ENCODE data around the gene PARP11.

PARP11 gene, protein sequence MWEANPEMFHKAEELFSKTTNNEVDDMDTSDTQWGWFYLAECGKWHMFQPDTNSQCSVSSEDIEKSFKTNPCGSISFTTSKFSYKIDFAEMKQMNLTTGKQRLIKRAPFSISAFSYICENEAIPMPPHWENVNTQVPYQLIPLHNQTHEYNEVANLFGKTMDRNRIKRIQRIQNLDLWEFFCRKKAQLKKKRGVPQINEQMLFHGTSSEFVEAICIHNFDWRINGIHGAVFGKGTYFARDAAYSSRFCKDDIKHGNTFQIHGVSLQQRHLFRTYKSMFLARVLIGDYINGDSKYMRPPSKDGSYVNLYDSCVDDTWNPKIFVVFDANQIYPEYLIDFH

DNA sequence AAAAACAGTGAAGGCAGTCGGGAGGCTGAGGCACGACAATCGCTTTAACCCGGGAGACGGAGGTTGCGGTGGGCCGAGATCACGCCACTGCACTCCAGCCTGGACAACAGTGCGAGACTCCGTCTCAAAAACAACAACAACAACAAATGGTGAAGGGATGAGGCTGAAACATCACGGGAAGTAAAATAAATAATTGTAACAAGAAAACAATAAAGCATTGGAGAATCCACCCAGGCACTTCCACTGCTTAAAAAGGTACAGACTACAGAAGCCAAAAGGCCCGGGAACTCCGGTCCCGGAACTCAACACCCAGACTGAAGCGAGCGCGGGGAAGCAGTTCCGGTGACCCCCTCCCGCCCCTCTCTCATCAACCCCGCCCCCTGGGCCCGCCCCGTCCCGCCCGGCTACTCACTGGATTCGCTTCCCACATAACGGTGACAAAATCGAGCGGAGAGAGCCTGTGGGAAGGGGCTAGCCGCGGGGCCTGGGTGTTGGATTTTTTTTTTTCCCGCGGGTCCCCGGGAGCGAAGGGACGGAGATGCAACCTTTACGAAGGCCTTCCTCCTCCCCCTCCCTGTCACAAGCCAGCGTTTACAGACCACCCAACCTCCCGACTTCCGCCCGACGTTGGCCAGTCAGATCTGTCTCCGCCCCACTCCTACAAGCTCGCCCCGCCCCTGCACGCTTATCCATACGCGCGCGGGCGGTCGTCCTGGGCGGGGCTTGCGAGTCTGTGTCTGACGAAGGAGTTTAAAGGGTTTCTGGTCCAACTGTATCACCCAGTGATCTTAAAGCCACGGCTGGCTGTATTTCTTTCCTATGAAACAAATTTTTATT, at the start of gene PARP11:
PARP11 (minus strand) TSS at position 600 of the 837 bp plus-strand sequence; CDS start at position 430, 170 bp downstream.
- peak; percentile 94 to 95 for DNase-seq (ENCODE audit: low read depth in 2 of 2)

GRCh38 chr12:3922033-3922432, 48.8 kb upstream of the PARP11 start:
- DNase-seq (ENCODE audit: low read depth in 2 of 2): no peak

- DNase-seq (ENCODE audit: low read depth in 2 of 2): no peak
Measured at GRCh38 chr12:3921526-3921925, 48.3 kb upstream of the PARP11 start.

- DNase-seq (ENCODE audit: low read depth in 2 of 2): no peak
Measured at GRCh38 chr12:3921151-3921471, 47.9 kb upstream of the PARP11 start.

GRCh38 chr12:3920351-3921150, 47.4 kb upstream of the PARP11 start:
- no peak for DNase-seq (ENCODE audit: low read depth in 2 of 2)

GRCh38 chr12:3913278-3913677, 40.1 kb upstream of the PARP11 start:
- DNase-seq (ENCODE audit: low read depth in 2 of 2): no peak

DNA sequence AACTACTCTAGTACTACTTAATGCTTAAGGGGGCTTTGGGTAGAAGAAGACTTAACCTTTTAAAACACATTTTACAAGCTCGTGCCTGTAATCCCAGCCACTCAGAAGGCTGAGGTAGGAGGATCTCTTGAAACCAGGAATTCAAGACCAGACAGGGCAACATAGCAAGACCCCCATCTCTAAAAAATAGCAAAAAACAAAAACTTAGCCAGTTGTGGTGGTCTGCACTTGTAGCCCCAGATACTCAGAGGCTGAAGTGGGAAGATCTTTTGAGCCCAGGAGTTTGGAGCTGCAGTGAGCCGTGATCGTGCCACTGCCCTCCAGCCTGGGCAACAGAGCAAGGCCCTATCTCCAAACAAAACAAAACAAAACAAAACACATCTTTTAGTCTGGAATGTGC, 39.7 kb upstream of the PARP11 start:
- no peak for DNase-seq (ENCODE audit: low read depth in 2 of 2)

DNA sequence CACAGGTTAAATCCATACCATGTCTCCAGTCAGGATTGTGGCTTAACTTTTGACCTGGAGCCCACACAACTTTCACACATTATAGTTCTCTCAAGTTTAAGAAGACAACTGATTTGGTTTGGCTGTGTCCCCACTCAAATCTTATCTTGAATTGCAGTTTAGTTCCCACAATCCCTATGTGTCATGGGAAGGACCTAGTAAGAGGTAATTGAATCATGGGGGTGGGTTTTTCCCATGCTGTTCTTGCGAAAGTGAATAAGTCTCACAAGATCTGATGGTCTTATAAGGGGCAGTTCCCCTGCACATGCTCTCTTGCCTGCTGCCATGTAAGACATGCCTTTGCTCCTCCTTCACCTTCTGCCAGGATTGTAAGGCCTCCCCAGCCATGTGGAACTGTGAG, 38.2 kb upstream of the PARP11 start:
- no peak for DNase-seq (ENCODE audit: low read depth in 2 of 2)

DNA sequence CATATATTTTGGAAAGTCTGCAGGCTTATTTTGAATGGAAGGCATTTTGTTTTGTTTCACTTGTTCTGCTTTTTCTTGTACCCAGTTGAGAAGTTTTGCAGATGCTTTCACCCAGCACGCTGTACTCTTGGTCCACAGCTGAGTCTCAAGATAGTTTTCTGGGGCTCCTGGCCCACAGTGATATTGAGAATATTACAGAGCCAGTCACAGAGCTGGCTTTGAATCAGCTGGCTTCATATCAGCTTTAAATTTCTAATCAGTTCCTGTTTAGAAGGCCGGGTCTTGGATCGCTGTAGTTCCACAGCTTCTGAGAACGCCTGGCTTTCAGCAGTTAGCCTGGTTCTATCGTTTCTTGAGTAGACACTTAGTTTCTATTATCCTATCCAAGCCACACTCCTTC, 32.5 kb upstream of the PARP11 start:
- DNase-seq (ENCODE audit: low read depth in 2 of 2): no peak

DNA sequence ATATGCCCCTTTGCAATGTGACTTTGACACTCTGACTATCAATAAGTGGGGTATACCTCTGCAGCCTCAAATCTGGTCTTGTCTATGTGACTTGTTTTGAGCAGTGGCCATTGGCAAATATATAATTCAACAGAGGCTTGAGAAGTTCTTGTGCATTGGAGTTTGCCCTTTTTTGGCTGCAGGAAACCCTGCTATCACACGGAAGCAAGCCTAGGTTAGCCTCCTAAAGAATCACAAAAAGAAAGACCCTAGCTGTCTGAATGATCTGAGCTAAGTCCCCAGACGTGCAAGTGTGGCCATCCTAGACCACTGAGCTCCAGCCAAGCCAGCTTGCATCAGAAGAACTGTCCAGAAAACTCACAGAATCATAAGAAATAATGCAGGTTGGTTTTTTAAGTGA, 31.8 kb upstream of the PARP11 start:
- DNase-seq (ENCODE audit: low read depth in 2 of 2): no peak

- DNase-seq (ENCODE audit: low read depth in 2 of 2): no peak
Measured at GRCh38 chr12:3902921-3903320, 29.7 kb upstream of the PARP11 start.

DNA sequence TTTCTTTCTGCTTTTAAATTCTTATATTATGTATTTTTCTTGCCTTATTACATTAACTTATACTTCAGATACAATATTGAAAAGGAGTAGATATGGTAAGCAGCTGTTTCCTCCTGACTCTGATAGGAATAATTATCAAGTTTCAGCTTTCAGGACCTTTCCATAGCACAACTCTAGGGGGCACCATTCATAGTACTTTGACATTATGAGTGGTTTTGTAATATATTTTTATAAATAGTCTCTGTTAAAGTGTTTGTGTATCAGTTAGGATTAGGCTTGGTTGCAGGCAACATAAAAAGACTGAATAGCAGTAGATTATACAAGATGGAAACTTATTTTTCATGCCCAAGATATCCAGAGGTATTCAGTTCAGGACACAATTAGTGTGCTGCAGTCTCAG, 27.9 kb upstream of the PARP11 start:
- no peak for DNase-seq (ENCODE audit: low read depth in 2 of 2)

DNA sequence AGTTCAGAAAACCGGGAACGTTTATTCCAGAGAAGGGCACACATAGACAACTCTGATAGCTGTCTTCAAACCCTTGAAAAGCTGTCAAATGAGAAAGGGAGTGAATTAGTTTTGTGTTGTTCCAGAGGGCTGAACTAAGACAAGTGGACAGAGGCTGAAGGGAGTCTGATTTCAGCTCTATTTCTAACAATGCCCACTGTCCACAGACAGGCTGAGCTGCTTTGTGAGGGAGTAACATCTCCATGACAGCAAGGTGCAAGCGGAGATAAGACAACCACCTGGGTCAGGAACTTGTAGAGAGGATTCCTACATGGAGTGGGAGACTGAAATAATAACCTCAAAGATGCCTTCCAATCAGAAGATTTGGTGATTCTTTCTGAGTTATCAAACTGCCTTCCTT, 25.6 kb upstream of the PARP11 start:
- no peak for DNase-seq (ENCODE audit: low read depth in 2 of 2)

- no peak for DNase-seq (ENCODE audit: low read depth in 2 of 2)
Measured at GRCh38 chr12:3897371-3897971, 24.3 kb upstream of the PARP11 start.

- DNase-seq (ENCODE audit: low read depth in 2 of 2): no peak
Measured at GRCh38 chr12:3896801-3897351, 23.7 kb upstream of the PARP11 start.

DNA sequence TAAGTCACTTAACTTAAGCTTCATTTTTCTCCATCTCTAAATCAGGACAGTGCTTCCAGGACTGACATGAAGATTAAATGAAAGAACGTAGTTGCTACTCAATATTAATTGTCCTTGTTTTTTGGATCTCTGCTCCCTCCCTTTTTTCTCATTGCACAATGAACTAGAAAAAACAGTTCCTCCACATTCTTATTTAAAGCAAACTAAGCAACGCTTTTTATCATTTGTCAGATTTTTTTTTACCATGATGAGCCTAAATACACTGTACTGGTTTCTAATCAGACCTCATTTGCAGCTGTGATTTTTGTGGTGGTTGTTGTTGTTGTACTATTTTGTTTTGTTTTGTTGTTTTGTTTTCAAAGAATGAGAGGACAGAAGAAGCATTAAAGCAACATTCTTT, 23.2 kb upstream of the PARP11 start:
- DNase-seq (ENCODE audit: low read depth in 2 of 2): no peak

- no peak for DNase-seq (ENCODE audit: low read depth in 2 of 2)
Measured at GRCh38 chr12:3892631-3893030, 19.4 kb upstream of the PARP11 start.

GRCh38 chr12:3891201-3891600, 18.0 kb upstream of the PARP11 start:
- DNase-seq (ENCODE audit: low read depth in 2 of 2): no peak

DNA sequence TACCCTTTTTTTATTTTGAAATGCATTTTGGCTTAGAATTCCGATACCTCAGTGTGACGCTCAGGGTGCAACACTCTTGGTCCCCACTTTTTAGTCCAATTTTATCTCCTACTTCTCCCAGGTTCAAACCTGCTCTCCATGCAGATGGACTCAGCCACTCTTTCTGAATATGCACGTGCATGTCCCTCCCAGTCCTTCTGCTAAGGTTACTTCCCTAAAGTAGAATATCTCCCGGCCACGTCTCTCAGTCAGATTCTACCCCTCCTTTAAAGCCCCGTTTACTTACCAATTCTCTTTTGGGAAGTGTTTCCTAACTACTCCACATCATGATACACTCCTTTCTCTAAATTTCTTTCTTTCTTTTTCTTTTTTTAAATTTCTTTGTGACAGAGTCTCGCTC, 15.5 kb upstream of the PARP11 start:
- DNase-seq (ENCODE audit: low read depth in 2 of 2): no peak

DNA sequence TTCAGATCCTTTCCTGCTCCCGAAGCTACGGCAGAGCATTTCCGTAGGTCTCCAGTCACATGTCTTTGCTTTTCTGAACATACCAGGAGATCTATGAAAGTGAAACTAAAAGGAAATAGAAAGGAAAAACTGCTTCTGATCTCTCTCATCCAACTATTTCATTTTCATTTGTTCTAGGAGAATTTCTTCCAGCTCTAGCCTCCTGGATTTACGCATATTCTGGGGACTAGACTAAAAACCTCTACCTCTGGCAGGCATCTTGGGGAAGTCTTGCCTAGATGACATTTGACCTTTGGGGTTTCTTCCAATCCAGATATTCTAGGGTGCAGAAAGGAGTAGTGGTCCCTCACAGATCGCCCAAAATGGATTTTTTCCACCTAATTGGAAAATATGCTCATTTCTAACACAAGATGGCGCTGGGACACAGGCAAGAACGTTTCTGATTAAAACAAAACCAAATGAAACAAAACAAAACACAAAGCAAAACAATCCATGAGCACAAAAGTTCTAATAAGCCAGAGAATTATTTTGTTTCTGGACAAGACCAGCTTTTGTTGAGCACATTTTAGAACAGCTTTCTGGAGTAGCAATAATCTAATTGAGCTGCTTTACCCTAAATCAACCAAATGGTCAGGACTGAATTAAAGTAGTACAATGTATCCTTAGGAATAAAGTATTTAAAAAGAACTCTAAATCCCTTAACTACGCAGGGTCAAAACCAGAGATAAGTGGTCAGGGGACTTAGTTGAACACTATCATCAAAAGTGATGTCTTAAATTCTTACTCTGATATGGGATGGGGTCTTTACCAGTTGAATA, 12.3 kb upstream of the PARP11 start:
- no peak for DNase-seq (ENCODE audit: low read depth in 2 of 2)

- no peak for DNase-seq (ENCODE audit: low read depth in 2 of 2)
Measured at GRCh38 chr12:3884671-3885070, 11.5 kb upstream of the PARP11 start.

Data from stimulated activated CD8-positive, alpha-beta memory T cell treated with anti-CD3 and anti-CD28 coated beads, Interleukin-15, amount 100 ng/mL, for 4 hours (primary cell).